Thyroid gland (tissue), 4 donors: ENCODE results near the gene COL8A2. TPM values are rescaled to one million over a fixed set of nuclear protein-coding genes. Genes with fewer than 3 reads are reported as not detected.
A peak's percentile ranks its signal among the peaks of the same experiment; 100 is the strongest.

Experiments used
- DNase-seq, 2 donors: peaks; one replicate each; pipeline ENCODE4 v3.0.0-alpha.2; 2019
- H3K27ac ChIP-seq, 3 donors: fragments of 200-600 bp; sonication (generic); 1 replicate in 2 of 3; 2 replicates in 1 of 3; pipeline ENCODE4 v1.5.1; 2016 to 2019; ENCODE audit warnings: mild to moderate bottlenecking in 1 of 3, moderate library complexity in 1 of 3
- H3K27me3 ChIP-seq: fragments of 200-600 bp; sonication (generic); one replicate; pipeline ENCODE4 v1.5.1; 2019
- H3K36me3 ChIP-seq, 2 donors: fragments of 200-600 bp; sonication (generic); one replicate each; pipeline ENCODE4 v1.5.1; 2016 to 2019
- H3K4me1 ChIP-seq, 2 donors: fragments of 200-600 bp; sonication (generic); one replicate each; pipeline ENCODE4 v1.5.1; 2017 to 2019
- H3K4me3 ChIP-seq, 3 donors: fragments of 200-600 bp; sonication (generic); replicated peaks in 1 of 3; 1 replicate in 2 of 3; 2 replicates in 1 of 3; pipeline ENCODE4 v1.5.1; 2016; ENCODE audit warnings: mild to moderate bottlenecking in 1 of 3
- H3K9me3 ChIP-seq: fragments of 200-600 bp; sonication (generic); one replicate; pipeline ENCODE4 v1.5.1; 2017
- CTCF ChIP-seq, 6 experiments: fragments of 200-600 bp in 3 of 6; fragments of 450-650 bp in 3 of 6; sonication (generic) in 3 of 6; IDR thresholded peaks; one replicate each; pipeline ENCODE4 v1.5.1; 2016 to 2019; ENCODE audit warnings: antibody characterized with exemption in 6 of 6, mild to moderate bottlenecking in 2 of 6, inconsistent platforms in 1 of 6, moderate library complexity in 1 of 6
- POLR2A ChIP-seq, 2 donors: fragments of 450-650 bp; IDR thresholded peaks; one replicate each; pipeline ENCODE4 v1.6.1; 2017; ENCODE audit warnings: antibody characterized with exemption in 2 of 2, mild to moderate bottlenecking in 2 of 2, moderate library complexity in 1 of 2
- WGBS, 2 donors: methylation state at CpG; one replicate each; pipeline ENCODE4 v1.1.5; 2017; 5-methylcytosine and 5-hydroxymethylcytosine counted together
- intact Hi-C: fragments of 100-400 bp; cut with DNase I; formaldehyde crosslinking; loops from one replicate; pipeline ENCODE4 v1.15.1; 2023
- total RNA-seq, 4 donors: library from RNA; depleted of rRNA; stranded (reverse); fragments of >200 nt; gene quantifications; one replicate each; pipeline ENCODE4 v1.2.3, GENCODE V29; 2016

The COL8A2 gene
- total RNA-seq, 4 donors from 2014 or later = 5.7 to 13.7 (median 10.1) TPM

DNA sequence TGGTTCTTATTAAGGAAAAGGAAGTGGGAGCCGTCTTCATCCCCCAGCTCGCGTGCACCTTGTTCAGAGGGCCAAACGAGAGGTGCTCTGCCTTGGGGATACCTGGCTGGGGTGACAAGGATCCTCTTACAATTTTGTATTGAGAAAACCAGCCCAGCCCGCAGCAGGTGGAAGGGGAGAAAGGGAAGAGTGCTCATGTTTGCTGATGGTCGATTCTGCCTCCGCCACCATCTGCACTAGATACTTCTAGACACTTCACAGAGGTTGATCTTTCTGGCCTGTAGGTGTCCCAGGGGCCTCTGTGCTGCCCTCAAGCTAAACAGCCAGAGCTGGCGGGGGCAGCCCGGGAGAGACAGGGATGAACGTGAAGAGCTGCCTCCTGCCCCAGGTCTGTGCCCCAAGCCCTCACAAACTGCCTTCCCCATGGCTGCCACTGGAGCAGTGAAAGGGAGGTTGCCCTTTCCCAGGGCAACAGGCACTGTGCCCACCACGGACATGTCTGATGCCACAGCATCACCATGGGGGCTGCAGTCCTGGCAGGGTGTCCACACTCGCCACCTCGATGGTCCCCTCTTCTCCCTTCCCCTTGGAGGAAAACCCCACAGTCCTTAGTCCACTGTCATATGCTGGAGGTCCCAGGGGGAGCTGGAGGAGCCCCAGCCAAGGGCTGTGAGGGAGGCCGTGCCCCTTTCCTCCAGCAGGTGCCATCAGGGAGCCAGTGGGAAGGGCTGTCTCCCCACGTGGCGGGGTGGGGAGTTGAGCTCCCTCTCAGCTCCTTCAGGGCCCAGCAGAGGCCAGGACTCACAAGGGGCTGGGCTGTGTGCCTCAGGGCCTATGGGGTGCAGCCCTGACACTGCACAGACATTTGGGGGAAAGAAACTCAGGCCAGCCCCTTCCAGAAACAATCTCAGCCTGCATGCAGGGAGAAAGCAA, 28.3 kb downstream of the COL8A2 start:
- WGBS, 2 donors = 82 to 88% methylated on average over 10 of the region's 16 CpGs
- TF ChIP-seq CTCF (IDR thresholded peaks at IDR 0.05) = no peak
- no peak for TF ChIP-seq POLR2A (IDR thresholded peaks at IDR 0.05)
- Histone ChIP-seq H3K36me3 (peaks cover 11 to 21% of the 10 kb centered on the region in 2 donors), H3K4me3 (no peak overlapping the region), H3K9me3 (no peaks in the 10 kb centered on the region), H3K4me1 (peaks cover 27 to 46% of the 10 kb centered on the region in 2 donors), H3K27me3 (no peaks in the 10 kb centered on the region), H3K27ac (peak overlapping the region; percentile 77 to 82 (median 78))
- no peak for DNase-seq
- intact Hi-C loops = loop anchor here (5.0 to 10.0 kb wide), 4 partner anchors 41 to 328 kb away; no protein-coding TSS in a partner anchor

DNA sequence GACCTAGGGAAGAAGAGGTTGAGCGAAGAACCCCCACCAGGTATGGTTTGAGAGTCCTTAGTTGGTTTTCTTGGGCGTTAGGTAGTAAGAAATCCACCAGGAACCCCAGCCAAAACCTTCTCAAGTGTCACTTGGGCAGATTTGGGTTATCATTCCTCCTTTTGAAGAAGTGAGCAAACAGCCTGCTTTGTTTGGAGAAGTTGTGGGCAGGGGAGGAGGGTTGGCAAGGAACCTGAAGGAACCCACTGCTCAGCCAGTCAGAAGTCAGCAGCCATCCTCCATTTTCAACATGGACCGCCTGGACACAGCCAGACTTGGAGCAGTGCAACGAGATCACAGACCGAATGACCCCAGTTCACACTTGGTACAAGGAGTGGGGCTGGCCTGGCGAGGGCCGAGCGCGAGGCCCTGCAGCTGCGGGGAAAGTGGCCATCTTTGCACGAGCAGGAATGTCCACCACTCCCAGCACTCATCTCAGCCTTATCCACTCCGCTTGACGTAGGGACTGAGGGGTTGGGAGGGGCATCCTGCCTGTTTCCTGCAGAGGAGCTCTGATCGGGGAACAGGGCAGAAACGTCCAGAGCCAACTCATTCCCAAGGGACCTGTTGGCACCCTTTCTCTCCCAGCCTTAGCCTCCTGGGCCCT, 29.1 kb downstream of the COL8A2 start:
- Histone ChIP-seq H3K36me3 (peaks cover 11 to 21% of the 10 kb centered on the region in 2 donors), H3K27ac (peak overlapping the region; percentile 77 to 82 (median 78)), H3K4me1 (peaks cover 27 to 52% of the 10 kb centered on the region in 2 donors), H3K9me3 (no peaks in the 10 kb centered on the region), H3K4me3 (no peak overlapping the region), H3K27me3 (no peaks in the 10 kb centered on the region)
- DNase-seq = peak in 1 of 2 donors; percentile 28
- TF ChIP-seq POLR2A (IDR thresholded peaks at IDR 0.05) (no peak), CTCF (IDR thresholded peaks at IDR 0.05) (no peak)
- intact Hi-C loops = loop anchor here (5.0 to 10.0 kb wide), 4 partner anchors 41 to 329 kb away; no protein-coding TSS in a partner anchor
- WGBS, 2 donors = 53 to 71% methylated on average over 11 to 15 of the region's 15 CpGs

- intact Hi-C loops = loop anchor here (5.0 to 10.0 kb wide), 4 partner anchors 43 to 330 kb away; no protein-coding TSS in a partner anchor
Measured at GRCh38 chr1:36094621-36095061, 30.4 kb downstream of the COL8A2 start.

DNA sequence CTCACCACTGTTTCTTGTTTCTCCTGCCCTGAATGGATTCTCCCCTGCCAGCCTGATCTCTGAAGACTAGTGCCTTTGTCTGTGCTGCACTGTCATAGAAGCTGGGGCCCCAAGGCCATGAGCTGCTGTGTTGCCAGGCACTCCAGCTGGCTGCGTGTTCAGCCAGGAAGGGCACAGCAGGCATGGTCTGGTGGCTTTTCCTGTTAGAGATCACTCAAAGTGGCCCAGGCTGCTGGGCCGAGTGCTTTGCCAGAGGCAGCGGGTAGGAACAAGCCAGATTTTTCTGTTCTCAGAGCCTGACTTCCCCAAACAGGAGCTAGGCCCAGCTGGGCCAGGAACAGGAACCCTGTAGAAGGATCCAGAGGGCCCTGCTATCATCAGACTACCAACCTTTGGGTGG, 31.1 kb downstream of the COL8A2 start:
- Histone ChIP-seq H3K36me3 (peaks cover 11 to 21% of the 10 kb centered on the region in 2 donors), H3K9me3 (no peaks in the 10 kb centered on the region), H3K27me3 (no peaks in the 10 kb centered on the region), H3K4me3 (no peak overlapping the region), H3K4me1 (peaks cover 35 to 58% of the 10 kb centered on the region in 2 donors), H3K27ac (peak overlapping the region; percentile 77 to 82 (median 78))
- DNase-seq = peak; percentile 89 to 93
- WGBS, 2 donors = 46 to 51% methylated on average over 3 of the region's 3 CpGs
- intact Hi-C loops = loop anchor here (10.0 kb wide), 1 partner anchor 331 kb away; no protein-coding TSS in a partner anchor
- TF ChIP-seq CTCF (IDR thresholded peaks at IDR 0.05) (no peak), POLR2A (IDR thresholded peaks at IDR 0.05) (no peak)

More at GRCh38 chr1:36094621-36095061, 30.4 kb downstream of the COL8A2 start:
- H3K27me3 ChIP-seq = no peaks in the 10 kb centered on the region
- peaks cover 11 to 21% of the 10 kb centered on the region in 2 donors for H3K36me3 ChIP-seq
- peaks cover 31 to 55% of the 10 kb centered on the region in 2 donors for H3K4me1 ChIP-seq
- no peak for TF ChIP-seq CTCF (IDR thresholded peaks at IDR 0.05)
- no peak for TF ChIP-seq POLR2A (IDR thresholded peaks at IDR 0.05)
- H3K9me3 ChIP-seq = no peaks in the 10 kb centered on the region
- peak overlapping the region; percentile 77 to 82 (median 78) for H3K27ac ChIP-seq
- H3K4me3 ChIP-seq = no peak overlapping the region
- 65 to 69% methylated on average over 5 to 8 of the region's 8 CpGs for WGBS, 2 donors
- DNase-seq = peak; percentile 62 to 70
